Caco-2 (cell line): Measurements from ENCODE around the gene FGF1. TPM values are rescaled to one million over a fixed set of nuclear protein-coding genes. Genes with fewer than 3 reads are reported as not detected.

Source experiments
- BruUV-seq: library from RNA; stranded (reverse); fragments of 400-500 nt; replicated peaks from 2 replicates; lab custom pipeline; 2021; lab: Mats Ljungman, UMichigan
- CTCF ChIA-PET: fragments of 300-600 bp; sonication (Branson Sonifier 250); formaldehyde crosslinking; loops from one replicate; lab custom pipeline; 2022; ENCODE audit warnings: antibody characterized with exemption; lab: Charles Lee
- POLR2A ChIA-PET: fragments of 300-600 bp; sonication (Branson Sonifier 250); formaldehyde crosslinking; loops from one replicate; lab custom pipeline; 2022; ENCODE audit warnings: antibody characterized with exemption; lab: Charles Lee
- DNase-seq, 2 experiments: peaks; one replicate each; pipeline versions ENCODE4 v3.0.0 to v3.0.0-alpha.2; 2020 to 2022
- H3K27me3 ChIP-seq: replicated peaks from 2 replicates; pipeline ENCODE4 v1.6.0; 2011; ENCODE audit warnings: low read length; ENCODE audit not compliant: control insufficient read depth, insufficient read depth
- H3K36me3 ChIP-seq: 2 replicates; pipeline ENCODE4 v1.5.1; 2011; ENCODE audit warnings: low read length; ENCODE audit not compliant: control insufficient read depth, insufficient read depth
- H3K4me1 ChIP-seq: fragments of 250-450 bp; sonication (Bioruptor Pico); 2 replicates; pipeline ENCODE4 v1.5.1; 2020; ENCODE audit warnings: mild to moderate bottlenecking
- H3K4me3 ChIP-seq: 2 replicates; pipeline ENCODE4 v1.5.1; 2011; ENCODE audit warnings: low read depth, mild to moderate bottlenecking, control low read depth, low read length
- H3K9me3 ChIP-seq: fragments of 250-450 bp; sonication (Bioruptor Pico); 2 replicates; pipeline ENCODE4 v1.5.1; 2020; ENCODE audit warnings: mild to moderate bottlenecking, moderate library complexity
- H3K27ac Mint-ChIP-seq: one replicate; pipeline ENCODE4 v1.8.0; 2022; ENCODE audit warnings: mixed read lengths; ENCODE audit not compliant: unreplicated experiment
- H3K27me3 Mint-ChIP-seq: one replicate; pipeline ENCODE4 v1.8.0; 2022; ENCODE audit warnings: mixed read lengths; ENCODE audit not compliant: insufficient read depth, unreplicated experiment
- H3K36me3 Mint-ChIP-seq: one replicate; pipeline ENCODE4 v1.8.0; 2022; ENCODE audit warnings: mild to moderate bottlenecking, mixed read lengths; ENCODE audit not compliant: insufficient read depth, unreplicated experiment
- H3K4me1 Mint-ChIP-seq: one replicate; pipeline ENCODE4 v1.8.0; 2022; ENCODE audit warnings: low read depth, mixed read lengths; ENCODE audit not compliant: unreplicated experiment
- H3K4me3 Mint-ChIP-seq: one replicate; pipeline ENCODE4 v1.8.0; 2022; ENCODE audit warnings: mild to moderate bottlenecking, moderate library complexity, mixed read lengths; ENCODE audit not compliant: unreplicated experiment
- H3K9me3 Mint-ChIP-seq: one replicate; pipeline ENCODE4 v1.8.0; 2022; ENCODE audit warnings: mixed read lengths; ENCODE audit not compliant: unreplicated experiment
- intact Hi-C: fragments of 100-400 bp; cut with micrococcal nuclease; formaldehyde crosslinking; loops from one replicate; pipeline ENCODE4 v1.10.0; 2022; ENCODE audit not compliant: unreplicated experiment
- total RNA-seq: library from RNA; stranded (reverse); gene quantifications from 2 replicates; pipeline ENCODE4 v1.2.3, GENCODE V29; 2022
- TF ChIP-seq, protein P1 (sequence below), 2 experiments: fragments of 200-600 bp in 1 of 2; IDR thresholded peaks; 1 replicate in 1 of 2; 2 replicates in 1 of 2; pipeline versions ENCODE4 v1.5.1 to v1.8.0; 2011 to 2022; ENCODE audit warnings: antibody characterized with exemption in 1 of 2, control low read depth in 1 of 2, inconsistent platforms in 1 of 2, low read depth in 1 of 2, low read length in 1 of 2, mild to moderate bottlenecking in 1 of 2, moderate library complexity in 1 of 2; ENCODE audit not compliant: insufficient read depth in 1 of 2, severe bottlenecking in 1 of 2, unreplicated experiment in 1 of 2

Gene FGF1
- total RNA-seq, 1 experiment from 2014 or later = not detected

DNA sequence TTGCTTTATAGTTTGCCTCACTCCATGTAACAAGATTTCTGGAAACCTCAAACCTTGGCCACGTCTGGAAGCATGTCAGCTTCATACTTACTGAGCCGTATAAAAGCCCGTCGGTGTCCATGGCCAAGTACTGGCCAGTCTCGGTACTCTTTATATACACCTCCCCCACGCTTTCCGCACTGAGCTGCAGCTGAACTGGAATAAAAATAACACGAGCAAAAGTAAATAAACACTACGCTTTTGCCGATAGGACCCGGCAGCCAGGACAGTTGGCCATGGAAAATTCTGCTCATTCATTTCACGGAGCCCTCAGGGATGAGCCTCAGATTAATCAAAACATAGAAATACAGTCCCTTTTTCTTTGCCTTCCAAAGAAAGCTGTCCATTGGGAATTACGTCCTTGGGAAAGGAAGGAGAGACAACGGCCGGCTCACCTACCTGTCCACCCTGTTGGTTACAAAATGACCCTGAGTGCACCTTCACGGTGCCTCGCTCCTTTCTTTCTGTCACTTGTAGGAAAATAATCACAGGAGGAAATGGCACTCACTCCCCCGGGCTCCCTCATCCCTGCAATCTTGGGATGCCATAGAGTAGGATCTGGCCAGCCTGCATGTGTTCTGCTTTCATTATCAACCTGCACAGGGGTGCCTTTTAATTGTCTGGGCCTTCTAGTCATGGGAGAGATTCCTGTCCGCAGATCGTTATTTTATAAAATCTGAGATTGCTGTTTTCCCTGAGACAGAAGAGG, 85.1 kb downstream of the FGF1 start:
- Histone ChIP-seq H3K27me3 (no peaks in the 10 kb centered on the region; the same call in 1 of the 2 replicates), H3K36me3 (no peaks in the 10 kb centered on the region), H3K4me3 (no peak overlapping the region), H3K4me1 (no peaks in the 10 kb centered on the region), H3K9me3 (no peaks in the 10 kb centered on the region)
- CTCF ChIA-PET = interaction anchor here (0.5 to 1.2 kb wide), 3 partner anchors 10 to 582 kb away, joined by 3 read pairs; no protein-coding TSS in a partner anchor
- Mint-ChIP-seq H3K27me3 (peaks cover 3% of the 10 kb centered on the region), H3K36me3 (no peaks in the 10 kb centered on the region), H3K27ac (no peak overlapping the region), H3K4me1 (no peaks in the 10 kb centered on the region), H3K4me3 (peak overlapping the region; percentile 32), H3K9me3 (no peaks in the 10 kb centered on the region)
- DNase-seq = no peak
- no TSS peak for BruUV-seq
- TF ChIP-seq, protein P1, sequence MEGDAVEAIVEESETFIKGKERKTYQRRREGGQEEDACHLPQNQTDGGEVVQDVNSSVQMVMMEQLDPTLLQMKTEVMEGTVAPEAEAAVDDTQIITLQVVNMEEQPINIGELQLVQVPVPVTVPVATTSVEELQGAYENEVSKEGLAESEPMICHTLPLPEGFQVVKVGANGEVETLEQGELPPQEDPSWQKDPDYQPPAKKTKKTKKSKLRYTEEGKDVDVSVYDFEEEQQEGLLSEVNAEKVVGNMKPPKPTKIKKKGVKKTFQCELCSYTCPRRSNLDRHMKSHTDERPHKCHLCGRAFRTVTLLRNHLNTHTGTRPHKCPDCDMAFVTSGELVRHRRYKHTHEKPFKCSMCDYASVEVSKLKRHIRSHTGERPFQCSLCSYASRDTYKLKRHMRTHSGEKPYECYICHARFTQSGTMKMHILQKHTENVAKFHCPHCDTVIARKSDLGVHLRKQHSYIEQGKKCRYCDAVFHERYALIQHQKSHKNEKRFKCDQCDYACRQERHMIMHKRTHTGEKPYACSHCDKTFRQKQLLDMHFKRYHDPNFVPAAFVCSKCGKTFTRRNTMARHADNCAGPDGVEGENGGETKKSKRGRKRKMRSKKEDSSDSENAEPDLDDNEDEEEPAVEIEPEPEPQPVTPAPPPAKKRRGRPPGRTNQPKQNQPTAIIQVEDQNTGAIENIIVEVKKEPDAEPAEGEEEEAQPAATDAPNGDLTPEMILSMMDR (IDR thresholded peaks at IDR 0.05; ENCODE audit: insufficient read depth in 1 of 2, low read depth in 1 of 2, low read length in 1 of 2, severe bottlenecking in 1 of 2, unreplicated experiment in 1 of 2) = no peak
- intact Hi-C loops = no loop called here
- POLR2A ChIA-PET = interaction anchor here (0.5 kb wide), 1 partner anchor 331 kb away, joined by 3 read pairs; no protein-coding TSS in a partner anchor

DNA sequence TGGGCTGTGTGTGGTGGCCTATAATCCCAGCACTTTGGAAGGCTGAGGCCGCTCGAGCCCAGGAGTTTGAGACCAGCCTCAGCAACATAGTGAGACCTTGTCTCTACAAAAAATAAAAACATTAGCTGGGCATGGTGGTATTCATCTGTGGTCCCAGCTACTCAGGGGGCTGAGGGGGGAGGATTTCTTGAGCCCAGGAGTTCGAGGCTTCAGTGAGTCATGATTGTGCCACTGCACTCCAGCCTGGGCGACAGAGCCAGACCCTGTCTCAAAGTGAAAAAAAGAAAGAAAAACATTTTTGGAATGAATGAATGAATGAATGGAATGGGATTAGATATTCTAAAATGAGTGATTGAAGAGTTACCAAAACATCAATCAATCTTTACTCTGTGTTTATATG, 85.8 kb downstream of the FGF1 start:
- intact Hi-C loops = no loop called here
- Mint-ChIP-seq H3K4me3 (no peak overlapping the region), H3K36me3 (no peaks in the 10 kb centered on the region), H3K9me3 (no peaks in the 10 kb centered on the region), H3K4me1 (no peaks in the 10 kb centered on the region), H3K27me3 (no peaks in the 10 kb centered on the region), H3K27ac (no peak overlapping the region)
- no peaks in the 10 kb centered on the region for H3K9me3 ChIP-seq
- no TSS peak for BruUV-seq
- DNase-seq = no peak
- CTCF ChIA-PET = interaction anchor here (0.5 kb wide), 1 partner anchor 582 kb away, joined by 3 read pairs; no protein-coding TSS in a partner anchor
- no peaks in the 10 kb centered on the region for H3K4me1 ChIP-seq
- TF ChIP-seq, protein P1 (IDR thresholded peaks at IDR 0.05; ENCODE audit: insufficient read depth in 1 of 2, low read depth in 1 of 2, low read length in 1 of 2, severe bottlenecking in 1 of 2, unreplicated experiment in 1 of 2) = no peak
- H3K36me3 ChIP-seq = no peaks in the 10 kb centered on the region
- H3K27me3 ChIP-seq = no peaks in the 10 kb centered on the region; the same call in 1 of the 2 replicates
- H3K4me3 ChIP-seq = no peak overlapping the region
- POLR2A ChIA-PET = interaction anchor here (0.5 kb wide), 1 partner anchor 331 kb away, joined by 3 read pairs; no protein-coding TSS in a partner anchor

DNA sequence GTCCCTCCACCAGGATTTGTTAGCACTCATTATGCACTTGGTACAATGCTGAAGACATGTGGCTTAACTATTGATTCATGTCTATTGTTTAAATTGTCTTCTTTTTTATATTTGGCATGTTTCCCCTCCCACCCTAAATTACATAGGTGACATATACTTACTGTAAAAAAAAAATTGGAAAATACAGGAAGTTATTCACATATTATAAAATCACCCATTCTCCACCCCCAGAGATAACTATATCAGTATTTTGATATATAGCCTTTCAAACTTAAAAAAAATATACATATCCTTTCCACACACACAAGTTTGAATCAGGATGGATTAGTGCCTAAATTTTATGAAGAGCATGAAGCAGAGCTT, 87.6 kb downstream of the FGF1 start:
- H3K9me3 Mint-ChIP-seq = no peaks in the 10 kb centered on the region
- no peaks in the 10 kb centered on the region for H3K4me1 ChIP-seq
- intact Hi-C loops = no loop called here
- no peaks in the 10 kb centered on the region; the same call in 1 of the 2 replicates for H3K27me3 ChIP-seq
- H3K27ac Mint-ChIP-seq = no peak overlapping the region
- DNase-seq = no peak
- no peaks in the 10 kb centered on the region for H3K9me3 ChIP-seq
- H3K4me3 Mint-ChIP-seq = no peak overlapping the region
- H3K36me3 Mint-ChIP-seq = no peaks in the 10 kb centered on the region
- no peaks in the 10 kb centered on the region for H3K36me3 ChIP-seq
- no TSS peak for BruUV-seq
- no peaks in the 10 kb centered on the region for H3K4me1 Mint-ChIP-seq
- TF ChIP-seq, protein P1 (IDR thresholded peaks at IDR 0.05; ENCODE audit: insufficient read depth in 1 of 2, low read depth in 1 of 2, low read length in 1 of 2, severe bottlenecking in 1 of 2, unreplicated experiment in 1 of 2) = no peak
- POLR2A ChIA-PET = no interaction called here
- peaks cover 6% of the 10 kb centered on the region for H3K27me3 Mint-ChIP-seq
- CTCF ChIA-PET = no interaction called here
- no peak overlapping the region for H3K4me3 ChIP-seq
